ENCODE results near the gene GAPVD1. TPM values are rescaled to one million over a fixed set of nuclear protein-coding genes. Genes with fewer than 3 reads are reported as not detected.

Gene GAPVD1
- total and polyA plus RNA-seq, 2 of the 13 experiments (the other 11 are each of a cell fraction or from before 2014, with no cell fraction given): 11.1 to 33.2 TPM

DNA sequence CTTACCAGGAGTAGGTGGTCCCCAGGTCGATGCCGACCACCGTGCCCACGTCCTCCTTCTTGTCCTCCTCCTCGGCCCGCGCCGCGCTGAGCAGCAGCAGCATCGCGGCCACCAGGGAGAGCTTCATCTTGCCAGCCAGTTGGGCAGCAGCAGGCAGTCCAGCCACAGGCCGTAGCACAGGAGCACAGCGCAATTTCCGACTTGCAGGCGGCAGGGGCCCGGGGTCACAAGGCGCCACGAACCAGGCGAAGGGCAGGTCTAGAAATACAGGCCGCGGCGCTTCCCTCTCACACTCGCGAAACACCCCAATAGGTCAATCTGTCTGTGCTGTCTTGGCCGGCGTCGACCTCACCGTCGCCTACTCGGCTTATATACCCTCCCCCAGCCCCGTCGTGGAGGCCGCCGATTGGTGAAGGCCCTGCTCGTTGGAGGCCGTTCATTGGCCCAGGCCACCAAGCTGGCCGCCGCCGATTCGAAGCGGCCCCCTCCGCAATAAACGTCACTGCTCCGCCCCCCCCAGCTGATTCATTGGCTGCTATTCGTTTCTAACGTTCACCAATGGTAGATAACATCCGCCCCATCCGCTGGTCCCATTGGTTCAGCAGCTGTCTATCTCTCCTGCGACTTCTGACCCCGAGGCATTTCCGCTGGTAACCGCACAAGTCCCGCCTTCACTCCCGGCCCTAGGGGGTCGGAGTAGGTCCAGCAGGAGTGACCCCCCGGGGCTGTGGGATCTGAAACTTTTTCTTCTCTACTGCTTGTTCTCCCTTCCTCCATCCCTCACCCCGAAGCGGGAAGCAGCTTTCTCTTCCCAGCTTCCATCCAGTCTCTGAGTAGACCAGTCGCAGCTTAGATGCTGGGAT, 20.4 kb upstream of the GAPVD1 start, which contains the start of gene HSPA5 (continued):
- TF ChIP-seq, protein P1, sequence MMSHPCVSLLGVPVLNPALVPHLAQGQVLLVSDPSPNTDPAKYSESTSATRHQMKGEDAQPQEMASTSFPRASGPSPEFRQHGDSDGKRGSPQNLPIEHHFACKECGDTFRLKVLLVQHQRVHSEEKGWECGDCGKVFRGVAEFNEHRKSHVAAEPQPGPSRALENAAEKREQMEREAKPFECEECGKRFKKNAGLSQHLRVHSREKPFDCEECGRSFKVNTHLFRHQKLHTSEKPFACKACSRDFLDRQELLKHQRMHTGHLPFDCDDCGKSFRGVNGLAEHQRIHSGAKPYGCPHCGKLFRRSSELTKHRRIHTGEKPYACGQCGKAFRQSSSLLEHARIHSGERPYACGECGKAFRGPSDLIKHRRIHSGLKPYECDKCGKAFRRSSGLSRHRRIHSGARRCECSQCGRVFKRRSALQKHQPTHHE (CRISPR knock-in tag; IDR thresholded peaks at IDR 0.05; ENCODE audit: borderline replicate concordance): peak; percentile 63; the same call in 1 of the 2 replicates
- TF ChIP-seq TMF1 (CRISPR knock-in tag; IDR thresholded peaks at IDR 0.05; ENCODE audit: low read depth) (no peak; the same call in 1 of the 2 replicates), ARID3A (IDR thresholded peaks at IDR 0.05; ENCODE audit: low read depth, low read length) (no peak), ETS1 (CRISPR knock-in tag; IDR thresholded peaks at IDR 0.05) (no peak), ZNF430 (CRISPR knock-in tag; IDR thresholded peaks at IDR 0.05) (peak; percentile 64), MAZ (IDR thresholded peaks at IDR 0.05; ENCODE audit: borderline replicate concordance, low read depth, low read length) (peak; percentile 82), MAZ (CRISPR knock-in tag; IDR thresholded peaks at IDR 0.05; ENCODE audit: low read depth) (peak; percentile 77), SNAPC2 (CRISPR knock-in tag; IDR thresholded peaks at IDR 0.05) (no peak), HDAC2 (CRISPR knock-in tag; IDR thresholded peaks at IDR 0.05) (peak; percentile 47), HNRNPK (IDR thresholded peaks at IDR 0.05; ENCODE audit: low read depth, low read length, poor library complexity, severe bottlenecking) (no peak), TEAD2 (CRISPR knock-in tag; IDR thresholded peaks at IDR 0.05) (no peak), ZNF230 (CRISPR knock-in tag; IDR thresholded peaks at IDR 0.05) (no peak; the same call in none of the 2 replicates), PBX3 (CRISPR knock-in tag; IDR thresholded peaks at IDR 0.05; ENCODE audit: borderline replicate concordance) (0 out of 2 replicates have a peak, but pooled peaks have one; percentile 7), ZNF24 (IDR thresholded peaks at IDR 0.05) (no peak), ZIK1 (CRISPR knock-in tag; IDR thresholded peaks at IDR 0.05; ENCODE audit: borderline replicate concordance, low read depth) (0 out of 2 replicates have a peak, but pooled peaks have one; percentile 31), TOE1 (CRISPR knock-in tag; IDR thresholded peaks at IDR 0.05) (no peak), ARID2 (CRISPR knock-in tag; IDR thresholded peaks at IDR 0.05; ENCODE audit: borderline replicate concordance) (no peak), RFX5 (IDR thresholded peaks at IDR 0.05; ENCODE audit: low read depth, low read length) (peak; percentile 64; the same call in 1 of the 2 replicates), KLF11 (CRISPR knock-in tag; IDR thresholded peaks at IDR 0.05) (peak; percentile 81)
- TF ChIP-seq, protein P2, sequence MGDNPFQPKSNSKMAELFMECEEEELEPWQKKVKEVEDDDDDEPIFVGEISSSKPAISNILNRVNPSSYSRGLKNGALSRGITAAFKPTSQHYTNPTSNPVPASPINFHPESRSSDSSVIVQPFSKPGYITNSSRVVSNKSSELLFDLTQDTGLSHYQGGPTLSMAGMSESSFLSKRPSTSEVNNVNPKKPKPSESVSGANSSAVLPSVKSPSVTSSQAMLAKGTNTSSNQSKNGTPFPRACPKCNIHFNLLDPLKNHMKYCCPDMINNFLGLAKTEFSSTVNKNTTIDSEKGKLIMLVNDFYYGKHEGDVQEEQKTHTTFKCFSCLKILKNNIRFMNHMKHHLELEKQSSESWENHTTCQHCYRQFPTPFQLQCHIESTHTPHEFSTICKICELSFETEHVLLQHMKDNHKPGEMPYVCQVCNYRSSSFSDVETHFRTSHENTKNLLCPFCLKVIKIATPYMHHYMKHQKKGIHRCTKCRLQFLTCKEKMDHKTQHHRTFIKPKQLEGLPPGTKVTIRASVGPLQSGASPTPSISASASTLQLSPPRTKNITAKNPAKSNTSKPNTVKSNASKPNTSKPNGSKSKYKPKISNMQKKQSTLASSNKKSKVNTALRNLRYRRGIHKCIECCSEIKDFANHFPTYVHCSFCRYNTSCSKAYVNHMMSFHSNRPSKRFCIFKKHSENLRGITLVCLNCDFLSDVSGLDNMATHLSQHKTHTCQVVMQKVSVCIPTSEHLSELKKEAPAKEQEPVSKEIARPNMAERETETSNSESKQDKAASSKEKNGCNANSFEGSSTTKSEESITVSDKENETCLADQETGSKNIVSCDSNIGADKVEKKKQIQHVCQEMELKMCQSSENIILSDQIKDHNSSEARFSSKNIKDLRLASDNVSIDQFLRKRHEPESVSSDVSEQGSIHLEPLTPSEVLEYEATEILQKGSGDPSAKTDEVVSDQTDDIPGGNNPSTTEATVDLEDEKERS (CRISPR knock-in tag; IDR thresholded peaks at IDR 0.05): peak; percentile 42; the same call in 1 of the 2 replicates
